Measurements from ENCODE around the gene TUBGCP5. TPM values are rescaled to one million over a fixed set of nuclear protein-coding genes. Genes with fewer than 3 reads are reported as not detected.

TUBGCP5 gene
- total RNA-seq, 1 donor from 2014 or later: 34.3 TPM

- TF ChIP-seq EZH2phosphoT487 (IDR thresholded peaks at IDR 0.05) (no peak), EZH2 (IDR thresholded peaks at IDR 0.05) (no peak)
- Histone ChIP-seq H3K27ac (no peak overlapping the region), H3K4me2 (no peak overlapping the region), H3K4me3 (no peak overlapping the region), H3K27me3 (peaks cover 8% of the 10 kb centered on the region), H2AFZ (replicated peaks) (no peak overlapping the region), H3K4me1 (peaks cover 31% of the 10 kb centered on the region), H3K9ac (no peak overlapping the region), H4K20me1 (ENCODE audit: low read depth) (peaks cover 91% of the 10 kb centered on the region), H3K36me3 (no peaks in the 10 kb centered on the region), H3K79me2 (ENCODE audit: low read depth) (peaks cover 62% of the 10 kb centered on the region), H3K9me3 (ENCODE audit: low read depth) (no peaks in the 10 kb centered on the region), H3F3A (ENCODE audit: low read depth) (peaks cover 8% of the 10 kb centered on the region)
- peaks cover 2% of the 10 kb centered on the region for H3K27me3 Mint-ChIP-seq (ENCODE audit: insufficient read depth, low read depth)
- H3K4me3 Mint-ChIP-seq: peak overlapping the region; percentile 48
- H3K27ac Mint-ChIP-seq: no peak overlapping the region
- H3K4me1 Mint-ChIP-seq: peaks cover 62% of the 10 kb centered on the region
- H3K36me3 Mint-ChIP-seq: peaks cover 5% of the 10 kb centered on the region
- H3K9me3 Mint-ChIP-seq: no peaks in the 10 kb centered on the region
- no peak for DNase-seq (ENCODE audit: low spot score)
These were observed 87.7 kb downstream of the TUBGCP5 start for GRCh38 chr15:22951381-22952280.

- DNase-seq (ENCODE audit: low spot score): no peak
- Mint-ChIP-seq H3K4me3 (no peak overlapping the region), H3K4me1 (peaks cover 55% of the 10 kb centered on the region), H3K36me3 (peaks cover 7% of the 10 kb centered on the region), H3K9me3 (no peaks in the 10 kb centered on the region), H3K27me3 (ENCODE audit: insufficient read depth, low read depth) (peaks cover 2% of the 10 kb centered on the region), H3K27ac (no peak overlapping the region)
- H3K9me3 ChIP-seq (ENCODE audit: low read depth): no peaks in the 10 kb centered on the region
- H3K27ac ChIP-seq: no peak overlapping the region
- H2AFZ ChIP-seq (replicated peaks): no peak overlapping the region
- no peak overlapping the region for H3K9ac ChIP-seq
- peaks cover 56% of the 10 kb centered on the region for H3K79me2 ChIP-seq (ENCODE audit: low read depth)
- H3K27me3 ChIP-seq: peaks cover 8% of the 10 kb centered on the region
- H3K36me3 ChIP-seq: no peaks in the 10 kb centered on the region
- H3K4me2 ChIP-seq: no peak overlapping the region
- peaks cover 8% of the 10 kb centered on the region for H3F3A ChIP-seq (ENCODE audit: low read depth)
- TF ChIP-seq EZH2 (IDR thresholded peaks at IDR 0.05) (no peak), CTCF (IDR thresholded peaks at IDR 0.05) (no peak), EZH2phosphoT487 (IDR thresholded peaks at IDR 0.05) (no peak)
- peaks cover 85% of the 10 kb centered on the region for H4K20me1 ChIP-seq (ENCODE audit: low read depth)
- no peak overlapping the region for H3K4me3 ChIP-seq
- H3K4me1 ChIP-seq: peaks cover 31% of the 10 kb centered on the region
These were observed 88.4 kb downstream of the TUBGCP5 start for GRCh38 chr15:22951031-22951380.

GRCh38 chr15:22950256-22950990, 88.9 kb downstream of the TUBGCP5 start:
- Histone ChIP-seq H3K27me3 (peaks cover 8% of the 10 kb centered on the region), H2AFZ (replicated peaks) (no peak overlapping the region), H3F3A (ENCODE audit: low read depth) (peaks cover 8% of the 10 kb centered on the region), H3K4me2 (no peak overlapping the region), H3K79me2 (ENCODE audit: low read depth) (peaks cover 54% of the 10 kb centered on the region), H3K9me3 (ENCODE audit: low read depth) (no peaks in the 10 kb centered on the region), H3K4me3 (no peak overlapping the region), H4K20me1 (ENCODE audit: low read depth) (peaks cover 79% of the 10 kb centered on the region), H3K27ac (no peak overlapping the region), H3K36me3 (no peaks in the 10 kb centered on the region), H3K9ac (no peak overlapping the region), H3K4me1 (peaks cover 31% of the 10 kb centered on the region)
- H3K4me1 Mint-ChIP-seq: peaks cover 50% of the 10 kb centered on the region
- peaks cover 2% of the 10 kb centered on the region for H3K27me3 Mint-ChIP-seq (ENCODE audit: insufficient read depth, low read depth)
- DNase-seq (ENCODE audit: low spot score): no peak
- no peaks in the 10 kb centered on the region for H3K9me3 Mint-ChIP-seq
- H3K27ac Mint-ChIP-seq: peak overlapping the region; percentile 76
- no peak for TF ChIP-seq EZH2phosphoT487 (IDR thresholded peaks at IDR 0.05)
- no peak for TF ChIP-seq EZH2 (IDR thresholded peaks at IDR 0.05)
- TF ChIP-seq CTCF (IDR thresholded peaks at IDR 0.05): no peak
- no peak overlapping the region for H3K4me3 Mint-ChIP-seq
- H3K36me3 Mint-ChIP-seq: peaks cover 7% of the 10 kb centered on the region

Other genes with a start within 250 kb of the TUBGCP5 start
- 49.4 and 51.5 TPM in 2 replicates for gene NIPA2, start 200.9 kb downstream of the TUBGCP5 start, total RNA-seq (ENCODE audit: low replicate concordance)
- 94.6 and 112 TPM in 2 replicates for gene CYFIP1, start 59.2 kb downstream of the TUBGCP5 start, total RNA-seq (ENCODE audit: low replicate concordance)
- gene GOLGA6L1, start 97.3 kb upstream of the TUBGCP5 start, total RNA-seq (ENCODE audit: low replicate concordance): not detected in 2 replicates